GM12873 (cell line): ENCODE results near the gene APOBR.

Experiments
- TF ChIP-seq, protein P1 (sequence below): IDR thresholded peaks from 2 replicates; pipeline ENCODE4 v1.5.1; 2012; ENCODE audit warnings: low read depth, mild to moderate bottlenecking, moderate library complexity, low read length, control low read depth; ENCODE audit not compliant: insufficient read depth; ENCODE audit errors: missing control alignments

APOBR gene

DNA sequence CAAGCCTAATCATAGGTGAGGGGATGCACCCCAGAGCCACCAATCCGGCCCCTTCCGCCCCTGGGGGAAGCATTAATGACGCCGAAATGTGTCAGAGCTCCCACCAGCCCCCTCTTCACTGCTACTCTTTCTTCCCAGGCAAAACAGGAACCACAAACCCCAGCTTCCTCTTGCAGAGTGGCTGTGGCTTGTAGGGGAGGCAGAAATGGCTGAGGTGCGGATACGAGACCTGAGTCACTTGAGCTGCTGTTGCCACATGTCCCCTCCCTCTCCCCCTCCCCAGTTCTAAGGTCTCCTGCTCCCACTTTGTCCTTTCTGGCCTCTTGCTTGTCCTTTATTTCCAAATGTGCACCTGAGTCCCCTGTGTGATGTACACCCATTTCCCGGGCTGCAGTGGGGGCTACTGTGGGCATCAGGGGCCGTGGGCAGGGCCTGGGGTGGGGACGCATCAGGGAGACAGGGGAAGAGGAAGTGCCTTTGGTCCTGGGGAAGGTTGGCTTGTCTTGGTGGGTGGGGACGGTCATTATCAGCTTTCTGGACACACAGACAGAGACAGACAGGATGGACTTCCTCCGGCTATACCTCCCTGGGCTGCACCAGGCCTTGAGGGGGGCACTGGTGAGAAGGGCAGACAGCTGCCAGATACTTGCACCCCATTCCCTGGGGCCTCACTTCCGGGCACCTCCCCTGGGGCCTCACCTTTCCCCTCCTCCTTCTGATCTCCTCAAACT, at the start of gene APOBR:
Gene APOBR, plus strand, starts transcription at position 523 of the 731 bp plus-strand sequence. Its CDS starts 39 bp downstream, at position 562.
- TF ChIP-seq, protein P1, sequence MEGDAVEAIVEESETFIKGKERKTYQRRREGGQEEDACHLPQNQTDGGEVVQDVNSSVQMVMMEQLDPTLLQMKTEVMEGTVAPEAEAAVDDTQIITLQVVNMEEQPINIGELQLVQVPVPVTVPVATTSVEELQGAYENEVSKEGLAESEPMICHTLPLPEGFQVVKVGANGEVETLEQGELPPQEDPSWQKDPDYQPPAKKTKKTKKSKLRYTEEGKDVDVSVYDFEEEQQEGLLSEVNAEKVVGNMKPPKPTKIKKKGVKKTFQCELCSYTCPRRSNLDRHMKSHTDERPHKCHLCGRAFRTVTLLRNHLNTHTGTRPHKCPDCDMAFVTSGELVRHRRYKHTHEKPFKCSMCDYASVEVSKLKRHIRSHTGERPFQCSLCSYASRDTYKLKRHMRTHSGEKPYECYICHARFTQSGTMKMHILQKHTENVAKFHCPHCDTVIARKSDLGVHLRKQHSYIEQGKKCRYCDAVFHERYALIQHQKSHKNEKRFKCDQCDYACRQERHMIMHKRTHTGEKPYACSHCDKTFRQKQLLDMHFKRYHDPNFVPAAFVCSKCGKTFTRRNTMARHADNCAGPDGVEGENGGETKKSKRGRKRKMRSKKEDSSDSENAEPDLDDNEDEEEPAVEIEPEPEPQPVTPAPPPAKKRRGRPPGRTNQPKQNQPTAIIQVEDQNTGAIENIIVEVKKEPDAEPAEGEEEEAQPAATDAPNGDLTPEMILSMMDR = no peak

DNA sequence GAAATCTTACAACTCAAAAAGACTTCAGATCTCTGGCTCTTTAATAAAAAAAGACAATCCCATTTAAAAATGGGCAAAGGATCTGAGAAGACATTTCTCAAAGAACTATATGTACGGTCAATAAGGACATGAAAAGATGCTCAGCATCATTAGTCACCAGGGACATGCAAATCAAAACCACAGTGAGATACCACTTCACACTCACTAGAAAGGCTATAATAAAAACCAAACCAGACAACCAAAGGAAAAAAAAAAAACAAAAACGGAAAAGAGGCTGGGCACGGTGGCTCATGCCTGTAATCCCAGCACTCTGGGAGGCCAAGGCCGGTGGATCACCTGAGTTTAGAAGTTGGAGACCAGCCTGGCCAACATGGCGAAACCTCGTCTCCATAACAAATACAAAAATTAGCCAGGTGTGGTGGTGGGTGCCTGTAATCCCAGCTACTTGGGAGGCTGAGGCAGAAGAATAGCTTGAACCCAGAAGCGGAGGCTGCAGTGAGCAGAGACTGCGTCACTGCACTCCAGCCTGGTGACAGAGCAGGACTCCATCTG, 20.7 kb upstream of the APOBR start:
- TF ChIP-seq, protein P1 = no peak

GRCh38 chr16:28475221-28475620, 19.2 kb upstream of the APOBR start:
- TF ChIP-seq, protein P1 = no peak

DNA sequence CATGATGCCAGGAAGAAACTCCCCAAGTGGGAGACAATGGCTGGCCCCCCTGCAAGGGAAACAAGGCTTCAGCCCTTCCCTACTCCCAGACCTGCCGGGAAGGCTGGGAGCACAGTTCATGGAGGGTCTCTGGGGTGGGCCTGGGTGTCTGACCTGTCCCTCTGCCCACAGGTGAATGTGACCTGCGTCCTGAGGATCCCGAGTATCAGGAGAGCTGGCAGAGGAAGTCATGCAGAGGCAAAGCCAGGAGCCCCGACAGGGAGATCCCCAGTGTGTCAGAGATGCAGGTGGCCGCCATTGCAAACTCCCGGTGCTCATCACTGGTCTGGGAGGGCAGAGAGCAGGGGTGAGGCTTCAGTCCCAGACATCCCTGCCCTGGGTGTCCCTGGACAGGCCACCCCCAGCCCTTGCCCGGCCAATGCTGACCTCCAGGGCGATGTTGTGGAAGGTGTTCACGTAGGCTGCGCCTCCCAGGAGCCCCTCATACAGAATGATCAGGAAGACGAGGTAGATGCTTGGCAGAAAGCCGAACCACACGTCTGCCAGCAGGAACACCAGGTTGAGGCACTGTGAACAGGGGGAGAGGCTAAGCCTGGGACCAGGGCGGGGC, 17.0 kb upstream of the APOBR start:
- TF ChIP-seq, protein P1 = no peak

DNA sequence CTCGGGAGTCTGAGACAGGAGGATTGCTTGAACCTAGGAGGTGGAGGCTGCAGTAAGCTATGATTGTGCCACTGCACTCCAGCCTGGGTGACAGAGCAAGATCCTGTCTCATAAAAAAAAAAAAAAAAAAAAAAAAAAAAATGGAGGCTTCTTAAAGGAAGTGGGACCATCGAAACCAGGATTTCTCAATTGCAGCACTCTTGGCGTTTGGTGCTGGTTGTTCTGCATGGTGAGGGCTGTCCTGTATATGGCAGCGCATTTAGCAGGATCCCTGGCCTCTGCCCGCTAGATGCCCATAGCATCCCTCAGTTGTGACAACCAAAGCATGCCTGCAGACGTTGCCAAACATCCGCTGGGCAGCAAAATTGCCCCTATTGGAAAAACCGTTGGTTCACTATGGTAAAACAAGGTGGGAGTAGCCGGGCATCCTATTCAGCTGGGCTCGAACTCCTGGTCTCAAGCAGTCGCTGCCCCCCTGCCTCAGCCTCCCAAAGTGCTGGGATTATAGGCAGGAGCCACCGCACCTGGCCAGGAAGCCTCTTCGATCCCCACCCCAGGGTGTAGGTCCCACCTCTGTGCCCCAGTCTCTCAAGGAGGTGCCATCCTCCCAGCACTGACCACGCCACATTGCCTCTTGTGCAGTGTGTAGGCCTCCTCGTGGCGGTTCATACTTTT, 15.8 kb upstream of the APOBR start:
- TF ChIP-seq, protein P1 = no peak

DNA sequence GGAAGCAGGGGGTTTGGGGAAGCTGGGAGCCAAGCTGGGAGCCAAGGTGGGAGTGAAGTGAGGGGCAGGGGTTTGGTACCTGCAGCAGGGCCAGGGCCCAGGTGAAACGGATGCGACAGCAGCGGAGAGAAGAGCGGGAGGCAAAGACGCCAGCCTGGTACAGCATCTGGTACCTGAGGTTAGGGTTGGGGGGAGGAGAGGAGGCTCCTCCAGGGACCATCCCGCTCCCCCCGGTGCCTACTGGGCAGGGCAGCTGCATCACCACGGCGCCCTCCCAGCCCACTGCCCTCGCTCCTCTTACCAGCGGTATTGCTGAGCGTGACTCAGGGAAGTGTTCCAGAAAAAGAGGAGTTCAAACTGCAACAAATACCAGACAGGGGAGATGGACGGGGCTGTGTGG, 12.4 kb upstream of the APOBR start:
- TF ChIP-seq, protein P1 = no peak

DNA sequence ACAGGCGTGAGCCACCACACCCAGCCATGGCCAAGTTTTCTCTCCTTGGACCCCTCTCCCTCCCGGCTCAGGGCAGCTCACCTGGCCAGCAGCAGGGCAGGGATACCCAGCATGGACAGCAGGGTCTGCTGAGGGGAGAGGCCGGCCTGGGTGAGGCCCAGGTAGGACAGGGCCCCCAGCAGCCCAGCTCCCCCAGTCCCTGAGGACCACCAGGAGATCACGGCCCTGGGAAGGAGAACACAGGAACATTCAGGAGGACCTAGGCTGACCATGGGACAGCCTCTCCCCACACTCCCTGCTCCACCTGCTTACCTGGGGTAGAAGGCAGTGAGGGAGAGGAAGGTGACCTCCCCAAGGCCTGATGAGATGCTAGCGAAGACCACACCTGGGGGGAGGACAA, 8.2 kb upstream of the APOBR start:
- TF ChIP-seq, protein P1 = no peak
